Lower leg skin (tissue), 4 donors: ENCODE measurements around the gene SULF2. TPM values are rescaled to one million over a fixed set of nuclear protein-coding genes. Genes with fewer than 3 reads are reported as not detected.

Experiments
- DNase-seq, 2 donors: peaks; one replicate each; pipeline ENCODE4 v3.0.0-alpha.2; 2019; ENCODE audit warnings: low spot score in 2 of 2
- H3K4me3 ChIP-seq: fragments of 200-600 bp; sonication (generic); 2 replicates; pipeline ENCODE4 v1.5.1; 2017; ENCODE audit warnings: mild to moderate bottlenecking, low read depth; ENCODE audit not compliant: poor library complexity, severe bottlenecking
- POLR2A ChIP-seq, 2 donors: fragments of 450-650 bp; IDR thresholded peaks; one replicate each; pipeline ENCODE4 v1.6.1; 2016 to 2017; ENCODE audit warnings: antibody characterized with exemption in 2 of 2, mild to moderate bottlenecking in 1 of 2, moderate library complexity in 1 of 2
- WGBS, 2 donors: methylation state at CpG; one replicate each; pipeline ENCODE4 v1.1.5; 2018; 5-methylcytosine and 5-hydroxymethylcytosine counted together
- intact Hi-C: fragments of 100-400 bp; cut with DNase I; formaldehyde crosslinking; loops from one replicate; pipeline ENCODE4 v1.15.0; 2023; ENCODE audit warnings: low total_unique reads
- total RNA-seq, 4 donors: library from RNA; depleted of rRNA; stranded (reverse); fragments of >200 nt; gene quantifications; one replicate each; pipeline ENCODE4 v1.1.0, GENCODE V29; 2016
- TF ChIP-seq, protein P1 (sequence below), 3 donors: fragments of 450-650 bp; IDR thresholded peaks; one replicate each; pipeline ENCODE4 v1.5.1; 2016; ENCODE audit warnings: antibody characterized with exemption in 3 of 3, mild to moderate bottlenecking in 3 of 3, moderate library complexity in 2 of 3

Gene SULF2
- total RNA-seq, 4 donors from 2014 or later = 18.3 to 83.0 (median 28.0) TPM

DNA sequence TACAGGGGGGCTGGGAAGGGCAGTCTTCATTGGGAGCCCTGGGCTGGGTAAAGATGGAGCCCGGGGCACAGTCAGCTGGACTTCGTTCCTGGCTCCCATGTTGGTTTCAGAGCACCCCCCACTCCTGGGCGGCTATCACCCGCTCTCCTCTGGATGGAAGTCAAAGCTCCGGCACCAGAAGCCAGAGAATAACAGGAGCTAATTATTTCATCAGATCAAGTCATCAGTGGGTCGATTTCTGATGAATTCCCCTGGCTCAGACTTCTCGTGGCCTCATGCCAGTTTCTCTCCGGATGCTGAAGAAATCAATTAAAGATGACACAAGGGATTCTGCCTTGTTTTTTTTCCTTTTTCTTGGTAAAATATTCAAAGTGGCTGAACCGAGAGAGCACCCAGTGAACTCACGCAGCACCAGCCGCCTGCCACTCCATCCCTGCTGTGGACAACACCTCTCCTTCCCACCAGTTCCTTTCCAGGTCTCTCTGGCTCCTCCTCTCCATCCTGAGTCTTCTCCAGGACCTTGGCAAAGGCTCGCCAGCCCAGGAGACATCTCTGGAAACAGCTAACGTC, 22.5 kb downstream of the SULF2 start:
- no peak overlapping the region for H3K4me3 ChIP-seq
- no peak for DNase-seq
- intact Hi-C loops = no loop called here
- WGBS, 2 donors = 31 to 35% methylated on average over 13 of the region's 13 CpGs
- TF ChIP-seq POLR2A (IDR thresholded peaks at IDR 0.05) = no peak
- TF ChIP-seq, protein P1, sequence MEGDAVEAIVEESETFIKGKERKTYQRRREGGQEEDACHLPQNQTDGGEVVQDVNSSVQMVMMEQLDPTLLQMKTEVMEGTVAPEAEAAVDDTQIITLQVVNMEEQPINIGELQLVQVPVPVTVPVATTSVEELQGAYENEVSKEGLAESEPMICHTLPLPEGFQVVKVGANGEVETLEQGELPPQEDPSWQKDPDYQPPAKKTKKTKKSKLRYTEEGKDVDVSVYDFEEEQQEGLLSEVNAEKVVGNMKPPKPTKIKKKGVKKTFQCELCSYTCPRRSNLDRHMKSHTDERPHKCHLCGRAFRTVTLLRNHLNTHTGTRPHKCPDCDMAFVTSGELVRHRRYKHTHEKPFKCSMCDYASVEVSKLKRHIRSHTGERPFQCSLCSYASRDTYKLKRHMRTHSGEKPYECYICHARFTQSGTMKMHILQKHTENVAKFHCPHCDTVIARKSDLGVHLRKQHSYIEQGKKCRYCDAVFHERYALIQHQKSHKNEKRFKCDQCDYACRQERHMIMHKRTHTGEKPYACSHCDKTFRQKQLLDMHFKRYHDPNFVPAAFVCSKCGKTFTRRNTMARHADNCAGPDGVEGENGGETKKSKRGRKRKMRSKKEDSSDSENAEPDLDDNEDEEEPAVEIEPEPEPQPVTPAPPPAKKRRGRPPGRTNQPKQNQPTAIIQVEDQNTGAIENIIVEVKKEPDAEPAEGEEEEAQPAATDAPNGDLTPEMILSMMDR (IDR thresholded peaks at IDR 0.05) = no peak

DNA sequence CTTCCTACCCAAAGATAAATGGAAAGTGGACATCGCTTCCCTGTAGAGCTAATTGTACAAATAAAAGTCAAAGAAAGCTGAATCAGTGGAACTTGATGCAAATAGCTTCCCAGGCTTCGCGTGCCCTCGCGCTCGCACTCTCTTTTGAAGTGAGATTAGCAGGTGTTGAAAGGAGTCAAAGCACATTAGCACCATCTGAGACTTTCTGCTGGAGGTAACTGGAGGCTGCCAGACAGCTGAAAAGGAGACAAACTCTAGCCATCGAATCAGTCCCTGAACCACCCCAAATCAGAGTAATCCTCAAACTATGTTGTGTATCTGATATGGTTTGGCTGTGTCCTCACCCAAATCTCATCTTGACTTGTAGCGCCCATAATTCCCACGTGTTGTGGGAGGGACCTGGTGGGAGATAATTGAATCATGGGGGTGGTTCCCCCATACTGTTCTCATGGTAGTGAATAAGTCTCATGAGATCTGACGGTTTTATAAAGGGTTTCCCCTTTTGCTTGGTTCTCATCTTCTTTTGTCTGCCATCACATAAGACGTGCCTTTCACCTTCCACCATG, 23.7 kb downstream of the SULF2 start:
- intact Hi-C loops = no loop called here
- TF ChIP-seq POLR2A (IDR thresholded peaks at IDR 0.05) = no peak
- TF ChIP-seq, protein P1 (IDR thresholded peaks at IDR 0.05) = no peak
- WGBS, 2 donors = 75 to 85% methylated on average over 11 of the region's 11 CpGs
- no peak overlapping the region for H3K4me3 ChIP-seq
- DNase-seq = no peak

DNA sequence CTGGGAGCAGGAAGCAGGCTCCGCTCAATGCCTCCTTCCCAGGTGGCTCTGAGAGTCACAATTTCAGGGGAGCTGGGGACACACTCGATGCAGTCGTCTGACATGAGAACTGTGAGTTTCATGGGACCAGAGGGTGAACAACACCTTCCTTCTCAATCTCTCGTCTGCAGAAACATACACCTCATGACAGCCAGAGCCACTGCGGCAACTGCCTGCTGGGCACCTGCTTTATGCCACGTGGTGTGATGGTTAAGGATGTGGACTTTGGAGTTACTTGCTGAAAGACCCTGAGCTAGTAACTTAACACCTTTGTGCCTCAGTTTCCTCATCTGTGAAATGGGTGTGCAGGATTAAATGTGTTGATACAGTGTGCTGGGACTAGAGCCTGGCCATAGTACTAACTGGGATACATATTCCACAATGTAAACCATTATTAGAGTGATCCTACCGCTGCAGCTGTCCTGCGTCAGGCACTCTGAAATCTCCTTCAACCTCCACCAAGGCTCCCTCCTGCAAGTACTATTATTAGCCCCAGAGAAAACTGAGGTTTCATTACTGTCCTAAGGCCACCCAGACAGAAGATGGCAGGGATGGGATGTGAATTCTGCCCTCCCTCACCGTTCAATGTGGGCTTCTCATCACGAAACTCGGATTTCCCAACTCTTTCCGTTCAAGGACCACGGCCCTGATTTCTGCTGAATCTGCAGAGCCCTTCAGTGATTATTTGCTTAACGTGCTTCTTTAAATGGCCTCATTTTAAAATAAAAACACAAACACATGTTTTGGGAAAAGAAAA, 24.4 kb downstream of the SULF2 start:
- WGBS, 2 donors = 80 to 82% methylated on average over 13 to 14 of the region's 14 CpGs
- intact Hi-C loops = no loop called here
- no peak overlapping the region for H3K4me3 ChIP-seq
- TF ChIP-seq POLR2A (IDR thresholded peaks at IDR 0.05) = no peak
- TF ChIP-seq, protein P1 (IDR thresholded peaks at IDR 0.05) = no peak
- no peak for DNase-seq

DNA sequence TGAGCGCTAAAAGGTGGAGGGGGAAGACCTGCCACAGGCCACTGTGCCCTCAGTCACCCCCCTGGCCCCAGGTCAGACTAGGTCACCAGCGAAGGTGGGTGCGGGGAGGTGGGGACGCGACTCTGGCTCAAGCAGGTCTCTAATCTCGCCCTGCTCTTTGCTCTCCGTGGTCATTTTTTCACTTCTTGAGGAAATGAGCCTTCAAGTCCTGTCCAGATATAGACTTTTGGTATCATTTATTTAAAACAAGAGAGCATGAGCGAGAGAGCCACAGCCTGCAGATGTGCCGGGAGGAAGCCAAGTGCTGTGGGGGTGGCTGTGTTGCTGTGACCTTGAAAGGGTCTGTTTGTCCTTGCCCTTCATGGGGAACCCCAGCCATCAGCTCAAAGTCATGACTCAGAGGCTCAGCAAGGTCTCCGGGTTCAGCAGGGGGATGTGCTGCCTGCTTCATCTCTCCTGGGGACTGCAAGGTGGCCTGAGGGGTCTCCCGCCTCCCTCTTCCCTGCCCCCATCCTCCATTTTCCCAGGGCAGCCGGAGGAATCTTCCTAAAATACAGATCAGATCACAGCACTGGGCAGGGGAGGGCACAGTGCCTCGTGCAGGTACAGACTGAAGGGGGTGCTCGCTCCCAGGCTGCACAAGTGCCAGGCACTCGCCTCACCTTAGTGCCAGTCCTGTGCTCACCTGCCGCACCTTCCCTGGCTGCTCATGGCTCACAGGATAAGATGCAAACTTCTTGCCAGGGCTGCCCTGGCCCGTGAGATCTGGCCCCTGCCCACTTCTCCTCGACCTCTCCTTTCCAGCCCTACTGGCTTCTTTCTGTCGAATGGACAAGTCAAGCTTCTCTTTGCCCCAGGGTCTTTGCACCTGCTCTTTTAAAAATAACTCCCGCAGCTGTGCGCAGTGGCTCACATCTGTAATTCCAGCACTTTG, 26.5 kb downstream of the SULF2 start:
- H3K4me3 ChIP-seq = no peak overlapping the region
- TF ChIP-seq POLR2A (IDR thresholded peaks at IDR 0.05) = no peak
- TF ChIP-seq, protein P1 (IDR thresholded peaks at IDR 0.05) = no peak
- no peak for DNase-seq
- 75 to 88% methylated on average over 19 to 21 of the region's 21 CpGs for WGBS, 2 donors
- intact Hi-C loops = no loop called here

DNA sequence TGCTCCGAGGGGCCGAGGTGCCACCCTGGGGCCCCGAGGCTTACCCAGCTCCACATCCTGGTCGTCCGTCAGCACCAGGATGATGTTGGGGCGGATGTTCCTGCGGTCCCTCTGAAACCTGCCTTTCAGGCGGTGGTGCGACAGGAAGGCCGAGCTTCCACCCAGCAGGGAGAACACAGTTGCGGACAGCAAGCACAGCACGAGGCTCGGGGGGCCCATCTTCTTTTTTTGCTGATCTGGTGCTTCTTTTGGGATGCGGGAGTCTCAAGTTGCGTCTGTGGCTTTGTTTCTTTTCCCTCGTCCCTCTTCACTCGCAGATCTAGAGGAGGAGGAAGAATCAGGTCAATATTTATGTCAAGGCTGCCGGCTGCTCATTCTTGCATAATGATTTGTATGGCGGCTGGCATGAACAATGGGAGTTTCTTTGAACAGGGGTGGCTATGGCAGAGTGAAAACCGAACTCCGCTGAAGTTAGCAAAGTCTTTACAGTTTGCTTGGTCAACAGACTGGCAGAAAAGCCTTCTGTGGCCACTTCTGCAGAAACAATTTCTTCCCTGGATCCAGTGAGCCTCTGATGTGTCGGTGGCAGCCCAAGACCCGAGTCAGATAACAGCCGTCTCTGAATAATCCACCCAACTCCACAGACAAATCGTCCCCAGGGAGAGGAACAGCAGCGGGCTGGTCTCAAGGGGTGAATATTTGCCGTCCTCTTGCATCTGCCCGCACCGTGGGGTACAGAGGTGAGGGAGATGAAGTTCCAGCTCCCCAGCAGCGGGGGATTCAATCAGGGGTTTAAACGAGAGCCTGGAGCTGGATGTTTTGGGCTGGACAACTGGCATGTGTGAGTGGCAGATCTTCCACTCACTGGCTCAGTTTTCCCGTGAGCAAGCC, 27.9 kb downstream of the SULF2 start:
- TF ChIP-seq, protein P1 (IDR thresholded peaks at IDR 0.05) = no peak
- TF ChIP-seq POLR2A (IDR thresholded peaks at IDR 0.05) = no peak

More for the DNA sequence above, 27.9 kb downstream of the SULF2 start:
- intact Hi-C loops = no loop called here
- no peak overlapping the region for H3K4me3 ChIP-seq
- DNase-seq = no peak
- WGBS, 2 donors = 87 to 89% methylated on average over 32 of the region's 32 CpGs
